ENCODE data around the gene TRIP13. TPM values are rescaled to one million over a fixed set of nuclear protein-coding genes. Genes with fewer than 3 reads are reported as not detected.
"Not testable (repeated sequence)": the region's sequence is repeated elsewhere in the genome, so short reads cannot be mapped to it uniquely, and the experiment has no call there.

The TRIP13 gene
- total RNA-seq (2014; rRNA removed; shearing (Covaris generic)): 43.7 and 47.0 TPM in 2 replicates
- polyA plus RNA-seq (2015; cell fraction: cytosol; rRNA removed): 42.7 and 47.1 TPM in 2 replicates
- 58.4 and 67.5 TPM in 2 replicates for polyA plus RNA-seq (2015; cell fraction: nucleus; rRNA removed)

GRCh38 chr5:892394-893136 lies at the start of gene TRIP13, which contains the start of gene BRD9:
Gene TRIP13, plus strand, starts transcription at chr5:892884. Its CDS starts 115 bp downstream, at chr5:892999.
Gene BRD9, minus strand, starts transcription at chr5:892801. Its CDS starts 144 bp downstream, at chr5:892657.
- peak; percentile 83 for DNase-seq (ENCODE audit: low read depth, low spot score)
- in situ Hi-C loops (cut with HindIII; ENCODE audit: low pct_unique_long_range_greater_than_20kb, low sequenced_read_pairs): no loop called here

GRCh38 chr5:843371-843770 lies 49.3 kb upstream of the TRIP13 start:
- in situ Hi-C loops (cut with HindIII; ENCODE audit: low pct_unique_long_range_greater_than_20kb, low sequenced_read_pairs); DNase-seq (ENCODE audit: low read depth, low spot score): not testable (repeated sequence)

GRCh38 chr5:843926-844325 lies 48.8 kb upstream of the TRIP13 start:
- in situ Hi-C loops (cut with HindIII; ENCODE audit: low pct_unique_long_range_greater_than_20kb, low sequenced_read_pairs); DNase-seq (ENCODE audit: low read depth, low spot score): not testable (repeated sequence)

- DNase-seq (ENCODE audit: low read depth, low spot score); in situ Hi-C loops (cut with HindIII; ENCODE audit: low pct_unique_long_range_greater_than_20kb, low sequenced_read_pairs): not testable (repeated sequence)
Observed at GRCh38 chr5:844426-844825, 48.3 kb upstream of the TRIP13 start.

GRCh38 chr5:845031-845675 lies 47.5 kb upstream of the TRIP13 start:
- in situ Hi-C loops (cut with HindIII; ENCODE audit: low pct_unique_long_range_greater_than_20kb, low sequenced_read_pairs): not testable (repeated sequence)

GRCh38 chr5:845676-846601 lies 46.7 kb upstream of the TRIP13 start:
- DNase-seq (ENCODE audit: low read depth, low spot score); in situ Hi-C loops (cut with HindIII; ENCODE audit: low pct_unique_long_range_greater_than_20kb, low sequenced_read_pairs): not testable (repeated sequence)

More at GRCh38 chr5:845031-845675, 47.5 kb upstream of the TRIP13 start:
- not testable (repeated sequence) for DNase-seq (ENCODE audit: low read depth, low spot score)

- in situ Hi-C loops (cut with HindIII; ENCODE audit: low pct_unique_long_range_greater_than_20kb, low sequenced_read_pairs); DNase-seq (ENCODE audit: low read depth, low spot score): not testable (repeated sequence)
Observed at GRCh38 chr5:846602-847091, 46.0 kb upstream of the TRIP13 start.

- in situ Hi-C loops (cut with HindIII; ENCODE audit: low pct_unique_long_range_greater_than_20kb, low sequenced_read_pairs); DNase-seq (ENCODE audit: low read depth, low spot score): not testable (repeated sequence)
Observed at GRCh38 chr5:847212-847611, 45.5 kb upstream of the TRIP13 start.

GRCh38 chr5:847736-848135 lies 44.9 kb upstream of the TRIP13 start:
- in situ Hi-C loops (cut with HindIII; ENCODE audit: low pct_unique_long_range_greater_than_20kb, low sequenced_read_pairs); DNase-seq (ENCODE audit: low read depth, low spot score): not testable (repeated sequence)

- in situ Hi-C loops (cut with HindIII; ENCODE audit: low pct_unique_long_range_greater_than_20kb, low sequenced_read_pairs): no loop called here
Observed at GRCh38 chr5:848671-849111, 44.0 kb upstream of the TRIP13 start.

GRCh38 chr5:849651-850301 lies 42.9 kb upstream of the TRIP13 start:
- in situ Hi-C loops (cut with HindIII; ENCODE audit: low pct_unique_long_range_greater_than_20kb, low sequenced_read_pairs): no loop called here
- DNase-seq (ENCODE audit: low read depth, low spot score): no peak

More at GRCh38 chr5:848671-849111, 44.0 kb upstream of the TRIP13 start:
- no peak for DNase-seq (ENCODE audit: low read depth, low spot score)

- in situ Hi-C loops (cut with HindIII; ENCODE audit: low pct_unique_long_range_greater_than_20kb, low sequenced_read_pairs): no loop called here
- no peak for DNase-seq (ENCODE audit: low read depth, low spot score)
Observed at GRCh38 chr5:850511-851006, 42.1 kb upstream of the TRIP13 start, which contains the start of gene ZDHHC11. Gene ZDHHC11, minus strand, starts transcription at chr5:850986. Its CDS starts 384 bp downstream, at chr5:850602.

GRCh38 chr5:851076-851475 lies 41.6 kb upstream of the TRIP13 start:
- no peak for DNase-seq (ENCODE audit: low read depth, low spot score)
- in situ Hi-C loops (cut with HindIII; ENCODE audit: low pct_unique_long_range_greater_than_20kb, low sequenced_read_pairs): no loop called here

GRCh38 chr5:851553-851952 lies 41.1 kb upstream of the TRIP13 start:
- no peak for DNase-seq (ENCODE audit: low read depth, low spot score)
- in situ Hi-C loops (cut with HindIII; ENCODE audit: low pct_unique_long_range_greater_than_20kb, low sequenced_read_pairs): no loop called here

- no peak for DNase-seq (ENCODE audit: low read depth, low spot score)
- in situ Hi-C loops (cut with HindIII; ENCODE audit: low pct_unique_long_range_greater_than_20kb, low sequenced_read_pairs): no loop called here
Observed at GRCh38 chr5:852018-852417, 40.7 kb upstream of the TRIP13 start.
